CD14-positive monocyte (primary cell): ENCODE measurements around the gene NFATC2. TPM values are rescaled to one million over a fixed set of nuclear protein-coding genes. Genes with fewer than 3 reads are reported as not detected.

Experiments used
- DNase-seq, 3 donors: peaks; one replicate each; pipeline ENCODE4 v3.0.0-alpha.2; 2011 to 2022
- H2AFZ ChIP-seq: 2 replicates; pipeline ENCODE4 v1.6.0; 2012; ENCODE audit warnings: mild to moderate bottlenecking, low read depth, low read length, inconsistent platforms; ENCODE audit not compliant: insufficient read depth, poor library complexity, severe bottlenecking
- H3K27ac ChIP-seq, 2 donors: 1 replicate in 1 of 2; 2 replicates in 1 of 2; pipeline ENCODE4 v1.5.1; 2012 to 2013; ENCODE audit warnings: low read length in 2 of 2, control low read depth in 1 of 2, inconsistent platforms in 1 of 2, low read depth in 1 of 2, mild to moderate bottlenecking in 1 of 2
- H3K27me3 ChIP-seq, 2 donors: one replicate each; pipeline versions ENCODE4 v1.6.0 to v1.6.1; 2011 to 2013; ENCODE audit warnings: low read length in 2 of 2; ENCODE audit not compliant: control insufficient read depth in 2 of 2, insufficient read depth in 2 of 2
- H3K36me3 ChIP-seq, 2 donors: replicated peaks in 1 of 2; 1 replicate in 1 of 2; 2 replicates in 1 of 2; pipeline versions ENCODE4 v1.5.1 to v1.6.1; 2012 to 2013; ENCODE audit warnings: low read length in 2 of 2, control low read depth in 1 of 2, inconsistent platforms in 1 of 2, mild to moderate bottlenecking in 1 of 2; ENCODE audit not compliant: insufficient read depth in 2 of 2, control insufficient read depth in 1 of 2
- H3K4me1 ChIP-seq, 2 donors: 1 replicate in 1 of 2; 2 replicates in 1 of 2; pipeline versions ENCODE4 v1.5.1 to v1.6.1; 2012 to 2013; ENCODE audit warnings: low read length in 2 of 2, control low read depth in 1 of 2, inconsistent platforms in 1 of 2, mild to moderate bottlenecking in 1 of 2, moderate library complexity in 1 of 2; ENCODE audit not compliant: insufficient read depth in 2 of 2, control insufficient read depth in 1 of 2
- H3K4me2 ChIP-seq: replicated peaks from 2 replicates; pipeline ENCODE3; 2012; ENCODE audit warnings: low read length, moderate library complexity, mild to moderate bottlenecking; ENCODE audit not compliant: poor library complexity, severe bottlenecking; ENCODE audit errors: extremely low read depth
- H3K4me3 ChIP-seq, 3 experiments: fragments of 200-600 bp in 1 of 3; sonication (generic) in 1 of 3; replicated peaks in 1 of 3; 1 replicate in 2 of 3; 2 replicates in 1 of 3; pipeline ENCODE4 v1.5.1; 2011 to 2013; ENCODE audit warnings: low read length in 3 of 3, mild to moderate bottlenecking in 3 of 3, control low read depth in 2 of 3, low read depth in 2 of 3, inconsistent platforms in 1 of 3, moderate library complexity in 1 of 3
- H3K79me2 ChIP-seq: 2 replicates; pipeline ENCODE4 v1.6.0; 2012; ENCODE audit warnings: mild to moderate bottlenecking, control low read depth, inconsistent platforms, low read length, moderate library complexity; ENCODE audit not compliant: insufficient read depth
- H3K9ac ChIP-seq: 2 replicates; pipeline ENCODE4 v1.6.0; 2017; ENCODE audit warnings: low read length, mild to moderate bottlenecking; ENCODE audit not compliant: insufficient read depth, poor library complexity, severe bottlenecking
- H3K9me3 ChIP-seq, 2 donors: replicated peaks in 1 of 2; 1 replicate in 1 of 2; 2 replicates in 1 of 2; pipeline versions ENCODE4 v1.5.1 to v1.6.1; 2012 to 2013; ENCODE audit warnings: low read length in 2 of 2, control low read depth in 1 of 2; ENCODE audit not compliant: control insufficient read depth in 1 of 2, insufficient read depth in 1 of 2
- H4K20me1 ChIP-seq: 2 replicates; pipeline ENCODE4 v1.6.0; 2012; ENCODE audit warnings: mild to moderate bottlenecking, low read length, control low read depth, moderate library complexity; ENCODE audit not compliant: insufficient read depth
- H3K27ac Mint-ChIP-seq, 7 donors: one replicate each; pipeline ENCODE4 v1.8.0; 2020; ENCODE audit warnings: mild to moderate bottlenecking in 7 of 7, mixed read lengths in 7 of 7, moderate library complexity in 6 of 7, inconsistent platforms in 2 of 7
- H3K27me3 Mint-ChIP-seq, 3 donors: one replicate each; pipeline ENCODE4 v1.8.0; 2021 to 2022; ENCODE audit warnings: low read depth in 3 of 3, mild to moderate bottlenecking in 3 of 3, mixed read lengths in 3 of 3, moderate library complexity in 3 of 3, inconsistent platforms in 1 of 3
- H3K36me3 Mint-ChIP-seq, 2 donors: one replicate each; pipeline ENCODE4 v1.8.0; 2020; ENCODE audit warnings: mixed read lengths in 2 of 2, inconsistent platforms in 1 of 2, mild to moderate bottlenecking in 1 of 2
- H3K4me1 Mint-ChIP-seq: one replicate; pipeline ENCODE4 v1.8.0; 2020; ENCODE audit warnings: mild to moderate bottlenecking, mixed read lengths
- H3K4me3 Mint-ChIP-seq, 2 donors: one replicate each; pipeline ENCODE4 v1.8.0; 2020; ENCODE audit warnings: mild to moderate bottlenecking in 2 of 2, mixed read lengths in 2 of 2, moderate library complexity in 1 of 2
- H3K9me3 Mint-ChIP-seq, 7 donors: one replicate each; pipeline ENCODE4 v1.8.0; 2020 to 2022; ENCODE audit warnings: mixed read lengths in 7 of 7, mild to moderate bottlenecking in 6 of 7, moderate library complexity in 6 of 7, inconsistent platforms in 2 of 7
- CTCF ChIP-seq: fragments of 200-600 bp; IDR thresholded peaks from one replicate; pipeline ENCODE4 v1.8.0; 2022; ENCODE audit warnings: antibody characterized with exemption, mild to moderate bottlenecking
- WGBS: methylation state at CpG from one replicate; pipeline ENCODE4 v1.1.5; 2013; ENCODE audit warnings: missing lambda C conversion rate; ENCODE audit not compliant: insufficient coverage; 5-methylcytosine and 5-hydroxymethylcytosine counted together
- intact Hi-C, 2 donors: fragments of 100-400 bp; cut with micrococcal nuclease; formaldehyde crosslinking; loops; one replicate each; pipeline versions ENCODE4 v1.15.0 to v1.15.1; 2023
- polyA plus RNA-seq, 3 donors: library from polyadenylated mRNA; depleted of rRNA in 1 of 3; unstranded in 2 of 3; stranded (reverse) in 1 of 3; fragments of 300-500 nt in 2 of 3; fragments of >200 nt in 1 of 3; fragmentation: Illumina TruSeq in 2 of 3; gene quantifications; 1 replicate in 2 of 3; 2 replicates in 1 of 3; pipeline ENCODE4 v1.2.3, GENCODE V29; 2012 to 2021

NFATC2 gene
- polyA plus RNA-seq, 3 donors = 0.03 to 0.18 (median 0.11) TPM

GRCh38 chr20:51427651-51428291 lies 114.7 kb downstream of the NFATC2 start:
- Histone ChIP-seq H3K36me3 (no peaks in the 10 kb centered on the region), H3K4me2 (no peak overlapping the region), H3K4me3 (no peak overlapping the region), H3K27ac (no peak overlapping the region), H3K9me3 (no peaks in the 10 kb centered on the region), H3K27me3 (no peaks in the 10 kb centered on the region), H3K4me1 (peaks cover 0 to 2% of the 10 kb centered on the region in 2 donors), H4K20me1 (no peaks in the 10 kb centered on the region), H3K9ac (no peak overlapping the region), H2AFZ (no peak overlapping the region), H3K79me2 (no peaks in the 10 kb centered on the region)
- Mint-ChIP-seq H3K9me3 (peaks cover 0 to 2% (median 0%) of the 10 kb centered on the region in 7 donors), H3K4me1 (peaks cover 7% of the 10 kb centered on the region), H3K27me3 (peaks cover 5 to 11% (median 7%) of the 10 kb centered on the region in 3 donors), H3K27ac (peak overlapping the region in 1 of 7 donors; percentile 43), H3K4me3 (no peak overlapping the region), H3K36me3 (no peaks in the 10 kb centered on the region)
- no peak for DNase-seq
- 96% methylated on average over 13 of the region's 14 CpGs for WGBS
- TF ChIP-seq CTCF = no peak
- intact Hi-C loops = no loop called here

GRCh38 chr20:51426718-51427650 lies 115.5 kb downstream of the NFATC2 start:
- Mint-ChIP-seq H3K27me3 (peaks cover 5 to 9% (median 7%) of the 10 kb centered on the region in 3 donors), H3K4me1 (peaks cover 7% of the 10 kb centered on the region), H3K4me3 (no peak overlapping the region), H3K36me3 (no peaks in the 10 kb centered on the region), H3K27ac (no peak overlapping the region), H3K9me3 (peaks cover 0 to 2% (median 0%) of the 10 kb centered on the region in 7 donors)
- 95% methylated on average over 14 of the region's 19 CpGs for whole genome bisulfite sequencing
- Histone ChIP-seq H3K27ac (no peak overlapping the region), H3K9ac (no peak overlapping the region), H3K4me2 (no peak overlapping the region), H3K27me3 (no peaks in the 10 kb centered on the region), H2AFZ (no peak overlapping the region), H3K36me3 (no peaks in the 10 kb centered on the region), H3K4me3 (no peak overlapping the region), H4K20me1 (no peaks in the 10 kb centered on the region), H3K4me1 (peaks cover 0 to 2% of the 10 kb centered on the region in 2 donors), H3K79me2 (no peaks in the 10 kb centered on the region), H3K9me3 (no peaks in the 10 kb centered on the region)
- TF ChIP-seq CTCF = no peak
- intact Hi-C loops = no loop called here
- no peak for DNase-seq
